ENCODE results near the gene GLDN. TPM values are rescaled to one million over a fixed set of nuclear protein-coding genes. Genes with fewer than 3 reads are reported as not detected.

The GLDN gene
- total and polyA plus RNA-seq, 8 donors = 0.23 to 16.8 (median 0.68) TPM; not detected in 2

DNA sequence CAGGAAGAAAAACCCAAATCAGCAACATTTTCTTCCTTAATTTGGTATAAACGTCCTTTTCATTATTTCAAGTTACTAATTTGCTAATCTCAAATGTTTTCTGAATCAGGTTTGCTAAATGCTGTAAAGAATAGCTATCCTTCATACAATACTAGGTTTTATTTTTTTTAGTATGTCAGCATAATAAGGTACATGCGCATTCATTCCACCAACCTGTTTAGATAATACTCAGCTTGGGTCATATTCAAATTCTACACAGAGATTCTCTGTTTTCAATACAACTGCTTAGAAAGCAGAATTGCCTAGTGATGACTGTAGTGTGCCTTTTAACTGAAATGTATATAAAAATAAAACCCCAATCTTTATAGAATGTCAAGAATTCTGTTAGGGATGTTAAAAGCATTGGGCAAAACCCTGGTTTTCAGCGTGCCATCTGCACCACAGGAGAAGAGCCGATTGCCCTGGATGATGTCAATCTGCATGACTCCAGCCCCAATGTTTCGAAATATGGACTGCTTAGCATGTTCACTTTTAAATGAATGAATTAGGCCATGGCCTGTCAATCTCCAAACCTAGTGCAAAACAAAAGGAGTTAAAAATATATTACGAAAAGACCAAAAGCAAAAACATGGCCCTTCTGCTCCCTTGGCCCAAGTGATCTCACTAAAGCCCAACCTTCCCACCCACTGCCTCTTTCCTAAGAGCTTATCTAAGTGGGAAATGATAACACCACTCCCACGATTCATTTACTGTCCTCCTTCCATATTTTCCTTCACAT, 107.4 kb downstream of the GLDN start:
- FAIRE-seq = no peak
- H3K9me3 ChIP-seq = no peaks in the 10 kb centered on the region
- ATAC-seq = no peak
- H3K4me3 ChIP-seq = no peak overlapping the region
- H3K36me3 ChIP-seq = peaks cover 0 to 7% (median 5%) of the 10 kb centered on the region in 3 donors
- TF ChIP-seq, protein P1, sequence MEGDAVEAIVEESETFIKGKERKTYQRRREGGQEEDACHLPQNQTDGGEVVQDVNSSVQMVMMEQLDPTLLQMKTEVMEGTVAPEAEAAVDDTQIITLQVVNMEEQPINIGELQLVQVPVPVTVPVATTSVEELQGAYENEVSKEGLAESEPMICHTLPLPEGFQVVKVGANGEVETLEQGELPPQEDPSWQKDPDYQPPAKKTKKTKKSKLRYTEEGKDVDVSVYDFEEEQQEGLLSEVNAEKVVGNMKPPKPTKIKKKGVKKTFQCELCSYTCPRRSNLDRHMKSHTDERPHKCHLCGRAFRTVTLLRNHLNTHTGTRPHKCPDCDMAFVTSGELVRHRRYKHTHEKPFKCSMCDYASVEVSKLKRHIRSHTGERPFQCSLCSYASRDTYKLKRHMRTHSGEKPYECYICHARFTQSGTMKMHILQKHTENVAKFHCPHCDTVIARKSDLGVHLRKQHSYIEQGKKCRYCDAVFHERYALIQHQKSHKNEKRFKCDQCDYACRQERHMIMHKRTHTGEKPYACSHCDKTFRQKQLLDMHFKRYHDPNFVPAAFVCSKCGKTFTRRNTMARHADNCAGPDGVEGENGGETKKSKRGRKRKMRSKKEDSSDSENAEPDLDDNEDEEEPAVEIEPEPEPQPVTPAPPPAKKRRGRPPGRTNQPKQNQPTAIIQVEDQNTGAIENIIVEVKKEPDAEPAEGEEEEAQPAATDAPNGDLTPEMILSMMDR (IDR thresholded peaks at IDR 0.05) = no peak
- peak overlapping the region in 1 of 4 donors; percentile 29 for H3K27ac ChIP-seq
- no peak for DNase-seq
- intact Hi-C loops (cut with DNase I) = no loop called here
- H3K27me3 ChIP-seq = no peaks in the 10 kb centered on the region
- H3K4me1 ChIP-seq = no peaks in the 10 kb centered on the region
- 79 to 87% methylated on average over 7 of the region's 7 CpGs for WGBS, 2 donors

DNA sequence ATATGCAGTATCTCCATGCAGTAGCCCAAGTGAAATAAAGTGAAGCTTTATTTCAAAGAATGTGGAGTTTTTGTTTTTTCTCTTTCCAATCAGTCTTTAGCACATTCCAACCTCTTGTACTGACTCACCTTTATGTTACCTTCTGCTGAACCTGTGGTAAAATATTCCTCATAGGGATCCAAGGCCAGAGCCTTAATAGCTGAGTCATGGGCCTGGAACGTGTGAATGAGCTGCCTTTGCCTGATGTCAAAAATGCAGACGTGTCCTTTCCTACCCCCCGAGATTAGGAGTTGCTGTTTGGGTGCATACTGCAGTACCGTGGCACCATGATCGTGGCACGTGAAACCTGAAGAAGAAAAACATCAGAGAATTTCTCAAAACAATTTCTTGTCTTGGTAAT, 108.5 kb downstream of the GLDN start:
- Histone ChIP-seq H3K4me3 (no peak overlapping the region), H3K4me1 (no peaks in the 10 kb centered on the region), H3K27ac (no peak overlapping the region), H3K36me3 (peaks cover 0 to 7% (median 5%) of the 10 kb centered on the region in 3 donors), H3K9me3 (no peaks in the 10 kb centered on the region), H3K27me3 (no peaks in the 10 kb centered on the region)
- DNase-seq (peak in 1 of 6 donors; percentile 16), FAIRE-seq (no peak), ATAC-seq (peak; percentile 59 to 82 (median 73))
- intact Hi-C loops (cut with DNase I) = no loop called here
- TF ChIP-seq, protein P1 (IDR thresholded peaks at IDR 0.05) = no peak
- 65 to 70% methylated on average over 6 of the region's 6 CpGs for WGBS, 2 donors

Small RNA genes within 50 kb of the gene (microRNA-seq; reads per million reads assigned to microRNA genes)
- gene MIR7973-1 = 0 reads per million in 2 donors
- 0 reads per million in 2 donors for gene MIR7973-2

Other genes with a start within 250 kb of the GLDN start
- gene TNFAIP8L3, start 246.7 kb upstream of the GLDN start, total RNA-seq = 1 to 10 TPM in 2 of 6 donors, under 1 TPM in 4; 0.09 to 1.8 (median 0.70) TPM
- gene TNFAIP8L3, start 246.7 kb upstream of the GLDN start, polyA plus RNA-seq = under 1 TPM; 0.68 to 0.87 TPM
- 1 to 10 TPM in 2 of 6 donors, under 1 TPM in 3, not detected in 1; 0.16 to 2.5 (median 0.40) TPM for gene CYP19A1, start 3.1 kb upstream of the GLDN start, total RNA-seq
- gene CYP19A1, start 3.1 kb upstream of the GLDN start, polyA plus RNA-seq = under 1 TPM; 0.09 to 0.15 TPM

All from pancreas (tissue), 10 donors.